C4-2B (cell line): ENCODE results near the gene PPHLN1.

ENCODE experiments used
- CTCF ChIP-seq: fragments of 450-650 bp; conservative IDR thresholded peaks from 2 replicates; pipeline ENCODE4 v1.5.1; 2017; ENCODE audit warnings: mild to moderate bottlenecking
- ZFX ChIP-seq: fragments of 450-650 bp; IDR thresholded peaks from 2 replicates; pipeline ENCODE4 v1.6.1; 2017

- TF ChIP-seq CTCF (no peak), ZFX (no peak)
Measured at GRCh38 chr12:42473561-42473960, 147.6 kb downstream of the PPHLN1 start.
